Measurements from ENCODE around the gene MYADML2.

MYADML2 gene

GRCh38 chr17:81898029-81898866 lies 48.8 kb downstream of the MYADML2 start:
- peak overlapping the region; percentile 25 for H3K27ac ChIP-seq (ENCODE audit: low read depth, low read length, severe bottlenecking)
- H3K36me3 ChIP-seq (ENCODE audit: control insufficient read depth, insufficient read depth, low read length) = peaks cover 71% of the 10 kb centered on the region
- H3K4me1 ChIP-seq (ENCODE audit: control insufficient read depth, insufficient read depth, low read length, poor library complexity, severe bottlenecking) = peaks cover 21% of the 10 kb centered on the region
- no peaks in the 10 kb centered on the region for H3K9me3 ChIP-seq (ENCODE audit: control insufficient read depth, low read length)
- H3K4me3 ChIP-seq (ENCODE audit: extremely low read depth, insufficient read depth, low read length, poor library complexity, severe bottlenecking) = no peak overlapping the region
- WGBS, 2 experiments (ENCODE audit: insufficient coverage in 2 of 2) = 89 to 94% methylated on average over 17 to 18 of the region's 19 CpGs

- no peak overlapping the region for H3K27ac ChIP-seq (ENCODE audit: low read depth, low read length, severe bottlenecking)
- H3K4me3 ChIP-seq (ENCODE audit: extremely low read depth, insufficient read depth, low read length, poor library complexity, severe bottlenecking) = no peak overlapping the region
- no peaks in the 10 kb centered on the region for H3K9me3 ChIP-seq (ENCODE audit: control insufficient read depth, low read length)
- 94 to 97% methylated on average over 9 to 10 of the region's 11 CpGs for WGBS, 2 experiments (ENCODE audit: insufficient coverage in 2 of 2)
- peaks cover 65% of the 10 kb centered on the region for H3K36me3 ChIP-seq (ENCODE audit: control insufficient read depth, insufficient read depth, low read length)
- H3K4me1 ChIP-seq (ENCODE audit: control insufficient read depth, insufficient read depth, low read length, poor library complexity, severe bottlenecking) = peaks cover 20% of the 10 kb centered on the region
Measured at GRCh38 chr17:81895400-81895799, 51.6 kb downstream of the MYADML2 start.

GRCh38 chr17:81891303-81891552 lies 55.8 kb downstream of the MYADML2 start:
- 0 to 1% methylated on average over 34 to 37 of the region's 40 CpGs for WGBS, 2 experiments (ENCODE audit: insufficient coverage in 2 of 2)
- Histone ChIP-seq H3K27ac (ENCODE audit: low read depth, low read length, severe bottlenecking) (peak overlapping the region; percentile 72), H3K36me3 (ENCODE audit: control insufficient read depth, insufficient read depth, low read length) (peaks cover 69% of the 10 kb centered on the region), H3K4me3 (ENCODE audit: extremely low read depth, insufficient read depth, low read length, poor library complexity, severe bottlenecking) (peak overlapping the region; percentile 89), H3K9me3 (ENCODE audit: control insufficient read depth, low read length) (no peaks in the 10 kb centered on the region), H3K4me1 (ENCODE audit: control insufficient read depth, insufficient read depth, low read length, poor library complexity, severe bottlenecking) (peaks cover 10% of the 10 kb centered on the region)

DNA sequence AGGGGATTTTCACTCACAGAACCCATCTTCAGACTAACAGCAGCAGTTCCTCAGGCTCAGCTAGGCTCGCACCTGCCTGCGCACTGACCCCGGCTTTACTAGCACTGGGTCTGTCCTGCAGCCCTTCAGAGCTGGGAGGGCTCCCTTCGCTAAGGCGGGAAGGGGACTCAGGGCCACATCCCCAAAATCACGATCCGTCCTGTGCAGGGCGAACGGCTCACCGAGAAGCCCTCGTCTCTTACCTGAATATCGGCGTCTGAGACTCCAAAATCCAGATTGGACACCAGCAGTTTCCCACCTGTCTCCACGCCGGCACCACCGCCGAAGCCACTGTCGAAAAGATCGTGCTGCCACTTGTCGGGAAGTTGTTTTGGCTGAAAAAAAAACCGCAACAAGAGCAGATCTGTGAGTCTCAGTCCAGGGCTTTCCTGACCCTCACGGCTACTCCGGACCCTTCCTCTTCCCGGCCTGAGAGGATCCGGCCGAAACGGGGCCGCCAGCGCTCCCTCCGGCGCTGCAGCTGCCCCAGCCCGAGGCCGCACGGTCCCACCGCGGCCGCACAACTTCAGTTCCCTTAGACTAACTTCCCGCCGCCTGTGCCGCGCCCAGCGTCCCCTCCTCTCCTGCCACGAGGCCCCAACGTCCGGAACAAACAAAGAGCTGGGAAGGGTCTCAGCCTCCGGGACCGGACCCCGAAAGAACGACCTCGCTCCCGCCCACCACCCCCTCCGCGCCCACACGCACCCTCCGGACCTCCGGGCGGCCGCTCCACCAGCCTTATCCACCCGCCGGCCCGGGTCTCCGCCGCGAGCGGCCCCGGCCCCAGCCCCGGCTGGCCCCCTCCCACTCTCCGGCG lies 56.4 kb downstream of the MYADML2 start:
- 14 to 15% methylated on average over 41 to 45 of the region's 69 CpGs for WGBS, 2 experiments (ENCODE audit: insufficient coverage in 2 of 2)
- no peaks in the 10 kb centered on the region for H3K9me3 ChIP-seq (ENCODE audit: control insufficient read depth, low read length)
- peaks cover 69% of the 10 kb centered on the region for H3K36me3 ChIP-seq (ENCODE audit: control insufficient read depth, insufficient read depth, low read length)
- peaks cover 10% of the 10 kb centered on the region for H3K4me1 ChIP-seq (ENCODE audit: control insufficient read depth, insufficient read depth, low read length, poor library complexity, severe bottlenecking)
- H3K27ac ChIP-seq (ENCODE audit: low read depth, low read length, severe bottlenecking) = peak overlapping the region; percentile 72
- H3K4me3 ChIP-seq (ENCODE audit: extremely low read depth, insufficient read depth, low read length, poor library complexity, severe bottlenecking) = peak overlapping the region; percentile 89

Data from mesodermal cell (in vitro differentiated cells).